DMS153 treated with DMSO at 0.1 percent for 48 hours (cell line): ENCODE results near the gene EOGT.

Experiments used
- DNase-seq: peaks from one replicate; lab custom pipeline; 2025; ENCODE audit not compliant: unreplicated experiment; lab: John Stamatoyannopoulos, UW

EOGT gene

DNA sequence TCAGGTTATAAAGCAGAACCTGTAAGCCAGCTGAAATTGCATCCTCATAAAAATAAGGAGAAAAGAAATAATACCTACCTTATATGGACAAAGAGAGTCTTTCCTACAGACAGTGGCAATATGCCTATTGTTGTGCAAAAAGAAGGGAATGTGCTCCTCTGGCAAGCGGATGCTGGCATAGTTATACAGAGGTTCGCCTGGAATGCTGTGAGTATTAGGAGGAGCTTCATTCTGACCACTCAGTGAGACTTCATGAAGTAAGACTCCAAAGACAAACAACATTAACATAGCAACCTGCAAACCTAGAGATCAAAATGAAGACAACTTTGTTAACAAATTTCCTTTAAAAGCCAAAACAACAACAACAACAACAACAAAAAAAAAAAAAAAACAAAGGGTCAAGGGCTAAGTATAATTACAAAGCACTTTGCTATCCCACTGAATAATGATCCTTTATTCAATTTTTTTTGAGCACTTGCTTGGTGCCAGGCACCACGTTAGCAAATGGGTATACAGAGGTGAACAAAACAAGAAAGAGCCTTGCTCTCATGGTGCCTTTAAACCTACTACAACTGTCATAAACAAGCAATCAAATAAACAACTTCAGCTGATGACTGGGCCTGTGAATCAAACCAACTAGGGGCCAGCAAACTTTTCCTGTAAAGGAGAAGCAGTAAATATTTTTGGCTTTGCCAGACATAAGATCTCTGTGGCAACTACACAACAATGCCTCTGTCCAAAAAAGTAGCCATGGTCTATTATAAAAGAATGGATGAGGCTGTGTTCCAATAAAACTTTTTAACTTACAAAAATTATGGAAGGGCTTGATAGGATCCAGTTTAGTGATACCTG lies 3.7 kb downstream of the EOGT start:
- DNase-seq: no peak

DNA sequence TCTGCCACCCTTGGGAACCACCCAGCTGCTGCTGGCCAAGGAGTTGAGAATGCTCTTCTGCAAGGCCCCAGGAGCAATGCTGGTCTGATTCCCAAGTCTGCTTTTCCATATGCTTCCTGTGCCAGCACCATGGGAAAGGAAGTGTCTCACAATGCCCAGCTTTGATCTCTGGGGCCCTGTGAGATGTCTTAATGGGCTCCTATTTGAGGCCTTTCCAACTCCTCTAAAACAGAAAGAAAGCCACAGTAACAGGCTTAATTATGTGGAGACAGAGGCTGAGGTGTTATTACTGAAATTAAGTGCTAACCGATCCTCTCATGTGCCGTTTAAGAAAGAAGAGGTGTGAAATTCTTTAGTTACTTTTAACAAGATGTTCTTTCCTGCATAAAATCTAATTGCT lies 4.5 kb downstream of the EOGT start:
- no peak for DNase-seq

DNA sequence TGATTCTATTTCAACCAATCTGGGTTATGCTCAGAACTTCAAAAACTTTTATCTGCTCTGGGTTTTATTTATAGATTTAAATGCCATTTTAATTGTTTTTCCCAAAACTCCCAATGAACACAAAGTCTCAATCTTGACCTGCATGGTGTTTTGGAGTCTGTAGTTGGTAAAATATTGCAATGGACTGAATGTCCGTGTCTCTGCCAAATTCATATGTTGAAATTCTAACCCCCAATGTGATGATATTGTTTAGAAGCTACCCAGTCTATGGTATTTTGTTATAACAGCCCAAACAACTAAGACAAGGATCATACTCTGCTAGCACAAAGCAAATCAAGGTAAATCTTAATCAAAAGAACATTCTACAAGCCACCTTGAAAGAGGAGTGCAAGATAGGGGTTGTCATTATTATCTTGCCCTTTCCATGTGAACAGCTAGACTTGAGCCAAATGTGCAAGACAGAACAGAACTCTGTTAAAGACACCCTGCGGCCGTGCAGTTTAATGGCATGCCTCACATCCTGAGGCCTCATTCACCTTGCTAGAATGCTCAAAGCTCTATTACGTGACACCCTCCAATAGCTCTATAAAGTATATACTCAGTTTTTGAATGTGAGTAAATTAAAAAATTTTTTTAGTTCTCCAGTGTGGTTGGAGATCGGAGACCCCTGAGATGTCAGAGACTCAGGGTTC lies 7.5 kb downstream of the EOGT start:
- no peak for DNase-seq

DNA sequence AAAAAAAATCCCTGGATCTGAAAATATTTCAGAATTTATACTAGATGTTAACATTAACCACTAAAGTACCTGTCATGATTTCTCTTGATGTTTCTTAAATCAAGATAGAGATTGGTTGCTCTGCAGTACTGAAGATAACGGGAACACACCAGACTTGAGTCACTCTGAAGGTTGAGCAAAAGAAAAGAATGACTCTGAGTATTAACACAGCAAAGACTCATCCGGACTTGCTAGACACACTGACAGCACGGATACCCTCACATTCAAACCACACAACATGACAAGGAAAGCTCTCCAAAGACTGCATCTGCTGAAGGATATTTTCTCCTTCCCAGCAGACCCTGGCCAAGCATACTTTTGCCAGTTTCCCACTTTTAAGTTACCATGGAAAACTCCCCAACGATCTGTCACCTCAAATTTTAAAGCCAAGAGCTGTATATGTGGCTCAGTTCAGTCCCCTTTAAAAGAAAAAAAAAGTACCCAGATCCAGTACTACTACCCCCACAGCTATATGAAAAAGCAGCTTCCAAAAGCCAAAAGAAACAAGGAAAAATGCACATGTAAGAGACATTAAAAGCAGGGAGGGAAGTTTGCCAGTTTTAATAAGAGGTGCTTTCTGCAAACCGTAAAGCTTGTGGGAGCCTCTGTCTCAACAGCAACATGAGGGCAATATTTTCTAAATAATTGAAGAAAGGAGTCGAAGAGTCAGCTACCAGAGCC lies 8.3 kb downstream of the EOGT start:
- DNase-seq: no peak

DNA sequence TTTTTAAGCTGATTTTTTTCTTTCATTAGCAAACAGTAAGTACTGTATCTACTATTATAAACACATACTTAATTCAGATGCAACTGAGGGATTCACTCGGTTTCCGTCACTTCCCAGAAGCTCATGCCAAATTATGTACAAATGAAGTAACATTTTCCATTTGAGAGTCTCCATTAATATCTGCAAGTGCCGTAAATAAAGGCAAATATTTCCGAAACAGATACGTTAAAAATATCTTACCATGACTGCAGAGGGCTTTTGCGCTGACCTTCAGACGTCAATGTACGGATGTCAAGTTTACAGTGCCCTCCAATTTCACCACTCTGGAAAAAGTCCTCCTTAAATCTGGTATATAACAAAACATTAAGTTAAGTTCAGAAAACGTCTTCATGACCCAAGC lies 9.3 kb downstream of the EOGT start:
- DNase-seq: no peak

DNA sequence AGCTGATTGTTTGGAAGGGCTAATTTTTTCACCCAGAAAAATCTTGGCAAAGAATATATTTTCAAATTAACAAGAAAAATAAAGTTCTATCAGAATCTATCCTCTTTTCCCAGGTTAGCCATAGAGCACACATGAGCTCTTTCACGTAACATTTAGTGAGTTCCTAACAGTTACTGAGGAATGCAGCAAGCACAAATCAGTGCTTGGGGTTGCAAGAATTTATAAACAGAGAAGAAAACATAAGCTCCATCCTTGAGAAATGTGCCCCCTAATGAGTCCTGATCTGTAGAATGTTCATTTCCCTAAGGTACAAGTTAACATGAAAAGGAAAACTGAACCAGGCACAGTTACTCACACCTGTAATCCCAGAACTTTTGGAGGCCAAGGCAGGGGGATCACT lies 13.9 kb downstream of the EOGT start:
- no peak for DNase-seq

DNA sequence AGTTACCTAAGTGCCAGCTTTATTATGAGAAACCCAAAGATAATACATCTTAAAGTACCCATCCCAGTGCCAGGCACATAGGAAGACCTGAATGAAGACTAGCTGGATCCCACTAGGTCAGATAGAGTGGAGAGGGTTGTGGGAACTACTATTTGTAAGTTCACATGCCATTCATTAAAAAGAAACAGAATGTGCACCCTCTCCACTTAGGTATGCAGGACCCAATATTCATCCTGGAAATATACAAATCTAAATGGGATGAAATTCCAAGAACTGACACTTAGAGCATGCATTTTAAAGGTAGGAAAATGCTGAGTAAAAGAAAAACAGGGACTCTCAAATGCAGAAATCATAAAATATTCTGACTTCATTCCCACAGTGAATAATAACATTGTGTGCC lies 14.3 kb downstream of the EOGT start:
- DNase-seq: no peak

DNA sequence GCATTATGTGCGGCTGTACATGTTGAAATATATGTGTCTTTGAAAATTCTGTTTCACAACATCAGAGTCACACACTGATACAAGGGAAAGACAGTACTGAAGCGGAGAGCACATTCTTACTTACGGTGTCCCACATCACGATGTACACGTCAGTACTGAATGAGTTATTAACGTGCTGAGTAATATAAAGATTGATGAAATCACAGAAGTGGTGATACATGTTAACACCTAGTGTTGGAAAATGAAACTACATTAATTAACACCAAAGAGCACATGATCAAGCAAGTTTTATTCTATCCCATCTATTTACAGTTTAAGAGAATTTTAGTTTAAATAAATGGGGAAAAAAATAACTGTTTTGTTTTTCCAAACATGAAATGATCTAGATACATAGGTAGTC lies 15.6 kb downstream of the EOGT start:
- no peak for DNase-seq

DNA sequence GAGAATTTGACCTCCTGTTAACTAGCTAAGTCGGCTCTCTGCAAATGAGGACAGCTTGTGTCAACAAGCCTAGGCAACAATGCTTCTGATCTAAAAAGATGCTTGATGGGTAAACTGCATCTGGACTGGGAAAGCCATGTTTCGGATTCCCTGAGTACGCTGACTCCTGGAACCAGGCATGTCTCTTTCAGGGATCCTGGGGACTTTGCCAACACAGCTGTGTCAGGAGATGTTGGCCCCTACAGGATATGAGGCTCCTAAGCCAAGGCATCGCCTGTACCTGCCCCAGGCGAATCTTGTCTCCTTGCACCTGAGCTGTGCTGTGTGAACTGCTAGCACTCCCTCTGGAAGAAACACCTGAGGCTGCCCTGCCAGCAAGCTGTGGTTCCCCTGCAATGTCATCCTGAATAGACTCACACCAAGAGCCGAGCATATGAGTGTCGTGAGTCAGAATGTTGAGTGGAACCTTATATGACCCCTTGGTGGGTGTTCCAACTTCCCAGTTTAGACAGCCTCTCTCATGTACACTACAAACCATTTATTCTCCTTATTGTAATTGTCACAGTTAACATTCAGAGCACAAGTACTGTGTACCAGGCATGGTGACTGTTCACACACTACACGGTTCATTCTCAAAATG lies 17.0 kb downstream of the EOGT start:
- no peak for DNase-seq

DNA sequence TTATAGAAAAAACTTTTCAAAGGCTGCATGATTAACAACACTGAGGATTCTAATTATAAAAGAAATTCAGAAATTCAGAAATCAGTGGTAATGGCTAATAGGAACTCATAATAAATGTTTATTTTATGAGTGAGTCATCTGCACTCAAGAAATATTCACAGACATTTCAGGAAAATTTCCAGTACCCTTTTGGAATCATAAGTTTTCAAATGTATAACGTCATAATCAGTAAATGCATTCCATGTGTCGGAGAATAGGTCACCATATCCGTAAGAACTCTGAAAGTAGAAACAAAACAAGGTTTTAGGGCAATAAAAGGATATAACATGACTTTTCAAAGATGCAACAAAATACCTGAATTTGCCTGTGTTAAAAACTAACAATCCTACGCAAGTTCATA lies 24.7 kb downstream of the EOGT start:
- no peak for DNase-seq

DNA sequence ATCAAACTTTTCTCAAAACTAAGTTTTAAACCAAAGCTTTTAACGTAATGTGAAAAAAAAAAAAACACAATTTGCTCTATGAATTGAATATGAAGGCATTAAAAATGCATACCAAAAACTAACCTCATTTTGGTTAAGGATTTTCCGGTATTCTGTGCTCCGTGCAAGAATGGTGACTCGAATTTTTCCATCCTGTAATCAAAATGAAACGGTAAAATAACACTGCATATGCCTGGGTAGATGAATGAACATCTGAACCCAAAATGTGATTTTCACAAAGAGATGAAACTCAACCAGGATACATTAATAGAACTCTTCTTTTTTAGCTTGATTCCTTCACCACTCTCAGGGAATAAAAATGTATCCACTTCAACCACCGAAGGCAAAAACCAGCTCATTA lies 26.2 kb downstream of the EOGT start:
- no peak for DNase-seq

DNA sequence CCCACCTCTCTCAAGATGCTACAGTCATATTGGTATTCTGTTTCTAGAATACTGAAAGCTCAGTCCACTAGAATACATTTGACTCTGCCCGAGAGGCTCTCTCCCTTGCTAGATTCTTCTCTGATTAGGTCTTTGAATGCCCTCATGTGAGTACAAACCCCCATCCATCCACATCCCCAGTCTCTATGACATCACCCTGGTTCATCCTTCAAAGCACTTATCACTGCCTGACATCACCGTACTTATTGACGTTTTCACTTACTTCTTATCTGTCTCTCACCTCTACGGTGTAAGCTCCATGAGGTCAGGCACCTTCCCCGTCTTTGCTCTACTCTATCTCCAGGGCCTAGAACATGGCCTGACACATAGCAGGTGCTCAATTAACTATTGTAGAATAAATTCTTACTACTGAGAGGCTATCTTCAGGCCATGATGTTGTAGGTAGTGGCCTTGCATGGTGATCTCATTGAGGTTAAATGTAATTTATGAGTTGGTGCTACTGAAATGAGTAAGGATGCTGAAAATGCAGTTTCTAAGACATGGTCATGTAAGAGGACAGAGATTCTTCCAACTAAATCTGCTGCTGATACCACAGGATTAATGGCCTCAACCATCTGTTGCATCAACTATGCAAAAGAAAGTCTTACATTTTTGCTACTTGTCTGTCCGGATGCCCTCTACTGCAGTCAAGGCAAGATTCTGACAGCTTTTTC lies 26.8 kb downstream of the EOGT start:
- no peak for DNase-seq

DNA sequence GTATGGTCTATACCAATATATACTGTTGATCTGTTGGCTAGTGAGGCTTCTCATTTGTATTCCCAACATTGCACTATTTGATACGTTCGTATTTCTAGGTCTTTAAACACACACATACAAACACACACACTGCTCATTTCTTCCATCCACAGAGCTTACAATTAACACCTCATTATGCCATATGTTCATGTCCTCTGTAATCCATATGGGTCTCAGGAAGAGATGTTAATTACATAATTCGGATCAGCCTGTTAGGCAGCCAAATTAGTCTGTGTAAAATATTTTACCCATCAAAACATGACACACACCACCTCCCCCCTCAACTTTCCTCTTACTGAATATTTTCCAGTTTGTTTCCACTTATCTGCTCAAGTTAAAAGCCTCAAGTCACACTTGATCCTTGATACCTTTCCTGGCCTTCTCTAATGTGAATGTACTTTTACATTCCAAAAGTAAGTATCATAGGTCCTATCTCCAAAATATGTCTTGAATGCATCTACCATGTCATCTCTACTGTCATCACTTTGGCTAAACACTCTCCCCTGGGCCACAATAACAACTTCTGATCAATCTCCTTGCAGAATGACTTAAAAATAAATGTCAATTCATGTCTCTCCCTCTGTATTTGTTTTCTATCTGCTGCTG lies 28.2 kb downstream of the EOGT start:
- no peak for DNase-seq

DNA sequence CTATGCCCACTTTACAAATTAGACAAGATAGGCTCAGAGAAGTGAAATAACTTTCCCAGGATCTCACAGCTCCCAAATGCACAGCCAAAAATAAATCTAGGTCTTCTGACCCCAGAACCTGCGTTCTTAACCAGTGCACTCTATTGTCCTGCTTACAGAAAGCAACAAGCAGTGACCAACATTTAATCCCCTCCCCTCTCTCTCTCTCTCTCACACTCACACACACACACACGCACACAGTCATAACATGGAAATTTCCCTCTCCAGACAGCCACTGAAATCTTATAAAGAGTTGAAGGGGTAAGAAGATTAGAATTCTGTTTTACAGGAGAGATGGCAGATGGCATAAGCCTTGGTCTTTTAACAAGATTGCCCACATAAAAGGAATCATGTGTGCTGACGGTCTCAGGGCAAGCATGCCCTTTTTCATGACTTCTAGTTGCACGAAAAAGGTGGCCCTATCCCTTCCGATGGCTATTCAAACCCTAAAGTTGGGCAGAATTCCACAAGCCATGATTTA lies 29.4 kb downstream of the EOGT start:
- no peak for DNase-seq

DNA sequence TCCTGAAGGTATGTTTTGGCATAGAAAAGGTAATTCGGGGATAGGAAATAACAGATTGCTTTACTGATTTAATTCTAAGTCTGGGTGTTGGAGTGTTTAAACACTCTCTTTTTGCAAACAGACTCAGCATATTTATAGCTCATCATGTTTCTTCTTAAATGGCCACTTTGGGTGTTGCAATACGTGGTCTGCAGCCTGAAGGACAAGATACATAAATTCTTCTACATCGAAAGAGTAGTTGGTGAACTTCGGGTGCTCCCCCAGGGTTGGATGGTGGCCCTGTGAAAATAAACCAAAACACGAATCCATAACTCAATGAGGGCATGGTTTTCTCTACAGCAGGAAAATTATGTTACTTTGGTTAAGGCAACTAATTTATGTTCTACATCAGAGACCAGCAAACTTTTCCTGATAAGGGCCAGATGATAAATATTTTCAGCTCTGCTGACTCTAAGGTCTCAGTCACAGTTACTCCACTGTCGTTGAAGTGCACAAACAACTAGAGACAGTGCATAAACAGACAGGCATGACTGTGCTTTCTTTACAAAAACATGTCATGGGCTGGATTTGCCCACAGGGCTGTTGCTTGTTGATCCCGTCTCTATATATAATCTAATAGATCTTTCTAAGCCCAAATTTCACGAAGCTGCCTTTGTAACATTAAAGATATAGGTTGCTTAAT lies 35.9 kb downstream of the EOGT start:
- DNase-seq: no peak

DNA sequence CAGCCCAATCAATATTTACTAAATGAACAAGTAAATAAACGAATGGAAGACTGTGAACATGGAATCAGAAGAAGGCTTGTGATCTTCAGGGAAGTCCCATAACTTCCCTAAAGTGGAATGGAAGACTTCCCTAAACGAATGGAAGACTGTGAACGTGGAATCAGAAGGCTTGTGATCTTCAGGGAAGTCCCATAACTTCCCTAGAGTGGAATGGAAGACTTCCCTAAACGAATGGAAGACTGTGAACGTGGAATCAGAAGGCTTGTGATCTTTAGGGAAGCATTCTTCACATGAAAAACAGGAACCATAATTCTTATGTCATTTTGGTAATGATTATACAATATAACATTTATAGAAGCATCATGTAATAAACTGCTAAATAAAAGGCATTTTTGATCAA lies 38.8 kb downstream of the EOGT start:
- no peak for DNase-seq

DNA sequence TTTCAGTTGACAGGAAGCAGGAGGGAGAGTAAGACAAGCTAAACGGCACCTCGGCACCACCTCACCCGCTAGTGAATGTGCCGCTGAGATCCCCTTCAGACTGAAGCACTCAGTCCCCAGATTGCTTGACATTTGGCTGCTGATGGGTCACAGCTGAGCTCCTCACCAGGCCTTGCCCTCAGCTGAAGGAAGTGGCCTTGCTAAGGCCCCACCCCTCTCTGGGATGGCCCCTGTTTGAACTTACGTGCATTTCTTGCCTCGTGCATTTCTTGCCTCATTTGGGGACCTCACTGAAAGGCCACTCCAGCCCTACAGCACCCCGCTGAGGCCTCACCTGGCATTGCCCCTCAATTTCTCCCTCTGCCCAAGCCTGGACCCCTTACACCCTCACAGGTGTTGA lies 39.8 kb downstream of the EOGT start:
- no peak for DNase-seq

DNA sequence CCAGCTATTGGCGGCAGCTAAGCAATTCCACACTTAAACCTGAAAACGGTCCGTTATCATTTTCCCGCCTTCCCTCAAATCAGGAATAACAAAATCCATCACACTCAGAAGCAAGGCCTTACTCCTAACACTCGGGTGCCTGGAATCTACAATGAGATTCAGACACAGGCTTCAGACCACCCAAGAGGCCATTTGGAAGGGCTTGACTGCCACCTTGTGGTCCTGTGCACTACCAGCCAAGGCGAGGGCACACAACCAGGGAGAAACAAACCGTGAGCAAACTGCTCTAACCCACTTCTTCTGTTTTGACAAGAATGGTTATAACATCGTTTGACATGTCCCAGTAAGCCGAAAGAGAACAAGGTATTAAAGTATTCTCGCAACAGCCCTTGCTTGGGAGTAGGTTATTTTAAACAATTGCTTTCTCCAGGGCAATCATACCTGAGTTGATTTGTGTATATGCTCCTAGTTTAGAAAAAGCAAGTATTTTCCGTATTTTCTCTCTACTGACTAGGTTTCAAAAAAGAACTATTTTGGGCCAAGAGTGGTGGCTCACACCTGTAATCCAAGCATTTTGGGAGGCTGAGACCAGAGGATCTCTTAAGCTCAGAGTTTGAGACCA lies 41.0 kb downstream of the EOGT start:
- DNase-seq: no peak

DNA sequence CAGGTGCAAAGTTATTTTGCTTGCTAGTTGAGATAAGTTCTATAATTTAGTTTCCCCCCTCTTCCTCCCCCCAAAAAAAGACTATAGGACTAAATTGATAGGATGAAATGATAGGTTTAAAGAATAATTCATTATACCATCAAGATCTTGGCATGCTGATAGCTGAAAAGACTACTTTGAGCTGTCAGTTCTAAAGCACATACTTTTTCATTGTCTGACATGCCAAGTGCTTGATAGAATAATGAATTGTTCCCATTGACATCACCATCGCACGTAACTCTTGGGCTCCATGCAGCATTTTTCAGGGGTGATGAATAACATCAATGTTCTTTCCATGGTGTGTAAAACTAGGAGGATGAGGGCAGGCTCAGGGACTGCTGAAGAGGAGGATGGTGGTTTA lies 48.8 kb downstream of the EOGT start:
- DNase-seq: no peak
